Motor neuron (in vitro differentiated cells): Measurements from ENCODE around the gene TP53RK. TPM values are rescaled to one million over a fixed set of nuclear protein-coding genes. Genes with fewer than 3 reads are reported as not detected.

Experiments used
- ATAC-seq, 8 experiments: fragments of 200-7000 bp; cut with Tn5 transposase; replicated peaks in 6 of 8; 2 replicates each; pipeline ENCODE4 v1.8.0; 2021; ENCODE audit warnings: mild to moderate bottlenecking in 8 of 8, moderate library complexity in 8 of 8
- H3K27ac ChIP-seq, 2 donors: fragments of 250-450 bp; sonication (Bioruptor Pico); 2 replicates each; pipeline ENCODE4 v1.9.0; 2021; ENCODE audit warnings: antibody characterized with exemption in 2 of 2, mild to moderate bottlenecking in 2 of 2, moderate library complexity in 1 of 2
- H3K4me1 ChIP-seq, 2 donors: fragments of 250-450 bp; sonication (Bioruptor Pico); replicated peaks in 1 of 2; 2 replicates each; pipeline ENCODE4 v1.6.1; 2021; ENCODE audit warnings: antibody characterized with exemption in 2 of 2, mild to moderate bottlenecking in 2 of 2, moderate library complexity in 1 of 2
- H3K4me3 ChIP-seq, 5 donors: fragments of 250-450 bp; sonication (Bioruptor Pico); 2 replicates each; pipeline ENCODE4 v1.9.0; 2021; ENCODE audit warnings: antibody characterized with exemption in 5 of 5, mild to moderate bottlenecking in 5 of 5, moderate library complexity in 4 of 5
- WGBS, 10 experiments: fragments of 450-650 bp; shearing (Covaris generic); methylation state at CpG; one replicate each; pipeline ENCODE4 v1.0.0; 2022; 5-methylcytosine and 5-hydroxymethylcytosine counted together
- in situ Hi-C, 9 experiments: fragments of 400-800 bp; cut with MboI; loops; one replicate each; pipeline ENCODE4 v1.15.0; 2021; ENCODE audit warnings: low sequenced_read_pairs in 9 of 9, low pct_unique_long_range_greater_than_20kb in 2 of 9; ENCODE audit not compliant: unreplicated experiment in 9 of 9
- total RNA-seq, 8 experiments: library from RNA; unstranded; fragments of 300-600 nt; gene quantifications; 2 replicates each; pipeline versions ENCODE4 v1.2.3 to v1.2.4, GENCODE V29; 2022

TP53RK gene
- total RNA-seq, 8 experiments from 2014 or later, result 12.3 to 23.7 (median 15.0) TPM

DNA sequence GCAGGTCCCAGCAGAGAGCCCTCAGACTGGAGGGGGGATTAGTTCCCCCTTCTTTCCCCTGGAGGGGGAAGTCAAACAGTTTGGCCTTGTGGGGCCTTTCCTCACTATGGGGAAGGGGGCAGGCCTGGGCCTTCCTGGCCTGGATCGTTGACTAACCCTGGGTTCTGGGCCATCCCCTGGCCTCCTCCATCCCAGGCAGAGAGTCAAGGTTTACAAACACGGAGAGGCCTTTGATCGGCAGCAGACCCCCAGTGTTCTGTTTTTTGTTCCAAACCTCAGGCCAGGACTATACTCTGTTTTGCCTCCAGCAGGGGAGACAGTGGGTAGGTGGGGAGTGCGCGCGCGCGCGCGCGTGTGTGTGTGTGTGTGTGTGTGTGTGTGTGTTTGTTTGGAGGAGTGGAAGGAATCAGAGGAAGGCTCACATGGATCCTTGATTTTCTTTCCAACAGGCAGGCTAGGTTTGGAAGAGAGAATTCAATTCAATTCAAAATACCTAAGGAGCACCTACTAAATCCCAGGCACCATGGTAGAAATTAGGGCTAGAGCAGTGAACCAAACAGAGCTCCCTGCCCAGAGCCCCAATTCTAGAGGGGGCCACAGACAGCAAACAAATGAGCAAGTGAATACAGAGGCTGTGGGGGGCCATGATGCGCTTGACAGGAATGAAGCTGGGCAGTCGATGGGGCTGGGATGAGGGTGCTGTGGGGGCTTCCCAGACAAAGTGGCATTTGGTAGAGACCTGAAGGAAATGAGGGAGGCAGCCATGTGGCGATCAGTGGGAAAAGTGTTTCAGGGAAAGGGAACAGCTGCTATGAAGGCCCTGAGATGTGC, 14.8 kb downstream of the TP53RK start:
- Histone ChIP-seq H3K4me3 (no peak overlapping the region), H3K4me1 (no peaks in the 10 kb centered on the region), H3K27ac (no peak overlapping the region)
- in situ Hi-C loops, result loop anchor here in 3 of 9 experiments (25.0 kb wide), 3 partner anchors 112 to 537 kb away; partner anchors contain the start of genes OCSTAMP (in 1 of the 3) and ZNF334 (in 1 of the 3)
- WGBS, 10 experiments, result 33 to 100% (median 72%) methylated on average over 1 to 6 of the region's 14 CpGs; no CpG with 5 or more reads in 4 of the 10 experiments
- no peak for ATAC-seq

DNA sequence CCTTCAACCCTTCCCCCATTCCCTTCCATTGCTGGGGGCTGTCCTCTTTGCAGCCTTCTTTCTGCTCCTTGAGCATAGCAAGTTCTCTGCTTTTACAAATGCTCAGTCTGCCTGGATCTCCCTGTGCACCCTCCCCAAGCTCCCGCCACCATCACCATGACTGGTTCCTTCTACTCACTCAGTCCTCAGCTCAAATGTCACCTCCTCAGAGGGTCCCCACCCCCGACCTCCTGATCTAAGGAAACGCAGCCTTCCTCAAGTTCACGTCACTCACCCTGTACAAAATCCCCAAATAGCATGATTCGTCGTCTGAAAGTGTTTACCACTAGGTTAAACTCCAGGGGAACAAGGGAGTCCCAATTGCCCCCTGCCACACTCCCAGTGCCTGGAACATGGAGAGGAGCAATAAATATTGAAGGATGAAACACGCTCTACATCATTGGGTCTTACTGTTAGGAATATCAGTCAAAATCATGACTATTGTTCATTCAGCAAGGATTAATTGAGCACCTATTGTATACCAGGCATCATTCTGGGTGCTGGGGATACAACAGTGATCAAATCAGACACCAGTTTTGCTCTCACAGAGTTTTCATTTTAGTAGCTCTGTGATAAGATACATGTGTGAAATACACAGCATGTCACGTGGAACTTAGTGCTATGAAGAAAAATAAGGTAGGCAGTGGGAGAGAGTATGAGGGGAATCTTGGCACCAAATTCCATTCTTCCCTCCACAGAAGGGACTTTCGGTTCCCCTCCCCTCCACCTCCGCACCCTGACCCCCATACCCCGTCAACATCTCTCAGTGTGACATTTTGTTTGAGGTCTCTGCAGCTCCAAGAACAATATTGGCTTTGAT, 15.6 kb downstream of the TP53RK start:
- Histone ChIP-seq H3K27ac (no peak overlapping the region), H3K4me3 (no peak overlapping the region), H3K4me1 (no peaks in the 10 kb centered on the region)
- in situ Hi-C loops, result no loop called here
- no peak for ATAC-seq
- 63 to 100% (median 97%) methylated on average over 1 to 6 of the region's 11 CpGs for WGBS, 10 experiments

DNA sequence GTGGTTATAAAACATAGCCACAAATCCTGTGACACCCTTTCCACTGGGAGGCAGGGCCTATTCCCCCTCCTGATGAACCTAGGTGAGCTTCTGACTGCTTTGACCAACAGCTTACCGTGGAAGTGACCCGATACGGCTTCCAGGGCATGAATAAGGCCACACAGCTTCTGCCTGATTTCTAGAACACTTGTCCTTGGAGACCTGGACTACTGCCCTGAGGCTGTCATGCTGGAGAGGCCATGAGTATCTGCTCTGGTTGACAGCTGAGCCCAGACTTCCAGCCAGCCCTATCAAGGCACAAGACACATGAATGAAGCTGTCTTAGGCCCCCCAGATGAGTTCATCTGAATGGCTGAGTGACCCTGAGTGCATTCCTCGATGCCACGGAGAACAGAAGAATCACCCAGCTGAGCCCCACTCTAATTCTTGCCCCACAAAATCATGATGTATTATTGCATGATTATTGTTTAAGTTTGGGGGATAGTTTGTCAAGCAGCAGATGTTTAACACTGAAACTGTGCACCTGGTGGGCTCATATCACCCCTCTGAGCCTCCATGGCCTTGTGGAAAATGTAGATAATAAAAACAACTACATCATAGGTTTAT, 16.6 kb downstream of the TP53RK start:
- no peak for ATAC-seq
- WGBS, 10 experiments, result 97 to 100% (median 100%) methylated on average over 1 to 5 of the region's 5 CpGs; no CpG with 5 or more reads in 6 of the 10 experiments
- Histone ChIP-seq H3K4me1 (no peaks in the 10 kb centered on the region), H3K27ac (no peak overlapping the region), H3K4me3 (no peak overlapping the region)
- in situ Hi-C loops, result no loop called here

DNA sequence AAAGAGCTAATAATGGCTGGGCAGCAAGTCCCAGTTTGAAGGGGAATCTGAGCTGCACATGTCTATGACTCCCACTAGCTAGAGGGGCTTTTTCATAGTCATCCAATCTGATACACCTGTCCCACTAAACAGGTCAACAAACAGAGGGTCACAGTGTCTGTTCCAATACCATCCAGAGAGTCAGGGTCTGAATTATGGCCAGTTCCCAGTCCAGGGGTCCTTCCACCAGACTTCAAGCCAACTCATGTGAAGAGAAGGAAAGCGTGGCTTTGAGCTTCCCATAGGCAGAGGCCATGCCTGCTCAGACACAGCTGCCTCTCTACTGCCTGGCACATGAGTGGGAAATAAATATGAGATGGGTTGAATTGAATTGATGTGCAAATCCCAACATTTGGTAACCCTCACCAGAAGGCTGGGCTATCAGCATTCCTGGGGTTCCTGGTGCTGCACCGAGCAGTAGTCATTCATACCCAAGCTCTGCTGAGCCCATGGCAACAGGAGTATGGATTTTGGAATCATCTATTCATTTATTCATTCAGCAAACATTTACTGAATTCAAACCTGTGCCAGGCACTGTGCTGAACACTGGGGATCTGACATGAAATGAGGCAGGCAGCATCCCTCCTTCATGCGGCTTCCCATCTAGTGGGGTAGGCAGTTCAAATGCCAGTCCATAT, 17.2 kb downstream of the TP53RK start:
- 40 to 100% (median 100%) methylated on average over 1 of the region's 3 CpGs; no CpG with 5 or more reads in 3 of the 10 experiments for WGBS, 10 experiments
- ATAC-seq, result no peak
- in situ Hi-C loops, result no loop called here
- Histone ChIP-seq H3K4me1 (no peaks in the 10 kb centered on the region), H3K27ac (no peak overlapping the region), H3K4me3 (no peak overlapping the region)

DNA sequence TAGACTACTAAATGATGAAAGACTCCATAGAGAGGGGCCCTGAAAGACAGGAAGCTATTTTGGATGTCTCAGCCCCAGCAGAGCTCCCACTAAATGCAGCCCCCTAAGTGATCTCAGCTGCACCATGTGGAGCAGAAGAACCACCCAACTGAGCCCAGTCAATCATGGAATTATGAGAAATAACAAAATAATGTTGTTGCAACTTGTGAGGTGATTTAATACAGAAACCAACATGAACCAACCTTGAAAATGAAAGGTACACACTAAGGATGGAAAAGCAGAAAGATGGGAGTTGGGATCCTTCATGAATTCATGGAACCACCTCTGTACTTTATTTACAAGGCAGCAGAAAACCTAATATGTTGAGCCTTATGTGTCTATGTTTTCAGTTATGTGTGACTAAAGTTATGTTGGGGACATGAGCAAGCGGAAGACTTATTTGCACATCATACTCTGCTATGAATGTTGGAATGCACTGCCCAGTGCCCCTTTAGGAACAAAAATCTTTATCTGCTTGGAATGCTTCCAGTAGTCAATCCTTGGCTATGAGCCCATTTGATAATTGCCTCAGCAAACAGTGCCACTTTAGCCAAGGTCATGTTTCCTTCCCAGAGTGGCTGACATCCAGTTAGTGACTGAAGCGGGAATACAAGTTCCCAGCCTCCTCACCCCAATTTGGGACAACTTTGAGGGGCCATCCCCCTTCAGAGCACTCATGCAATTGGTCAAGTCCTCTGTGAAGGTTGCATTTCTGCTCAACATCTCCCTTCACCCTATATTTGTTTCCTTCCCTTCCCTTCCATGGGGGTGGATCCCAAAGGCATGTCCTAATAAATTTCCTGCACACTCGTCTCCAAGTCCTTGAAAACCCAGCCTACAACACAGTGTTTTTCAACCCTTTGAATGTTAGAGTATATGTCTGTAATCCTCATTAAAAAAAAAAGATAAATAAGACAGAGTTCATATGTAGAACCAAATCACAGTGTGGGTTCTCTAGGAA, 18.4 kb downstream of the TP53RK start:
- no peak for ATAC-seq

DNA sequence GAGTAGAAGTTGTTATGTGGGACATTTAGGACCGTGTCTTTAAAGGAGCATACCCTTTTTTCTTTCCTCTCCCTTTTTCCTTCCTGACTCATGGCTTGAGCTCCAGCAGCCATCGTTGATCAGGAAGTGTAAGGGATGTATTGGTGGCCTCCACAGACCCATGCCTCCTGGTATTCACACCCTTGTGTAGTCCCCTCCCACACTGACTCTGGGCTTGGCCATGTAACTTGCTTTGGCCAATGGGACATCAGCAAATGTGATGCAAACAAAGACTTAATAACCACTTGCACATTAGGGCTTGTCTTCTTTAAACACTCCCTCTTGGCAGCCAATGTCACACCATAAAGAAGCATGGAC, 19.0 kb downstream of the TP53RK start:
- ATAC-seq, result no peak
- H3K4me1 ChIP-seq, result no peaks in the 10 kb centered on the region
- in situ Hi-C loops, result no loop called here
- WGBS, 10 experiments, result 33 to 100% (median 81%) methylated on average over 1 to 2 of the region's 2 CpGs; no CpG with 5 or more reads in 4 of the 10 experiments
- no peak overlapping the region for H3K27ac ChIP-seq
- no peak overlapping the region for H3K4me3 ChIP-seq

More for the DNA sequence above, 18.4 kb downstream of the TP53RK start:
- Histone ChIP-seq H3K4me1 (no peaks in the 10 kb centered on the region), H3K4me3 (no peak overlapping the region), H3K27ac (no peak overlapping the region)
- 20 to 100% (median 92%) methylated on average over 1 to 2 of the region's 3 CpGs; no CpG with 5 or more reads in 1 of the 10 experiments for WGBS, 10 experiments
- in situ Hi-C loops, result no loop called here

DNA sequence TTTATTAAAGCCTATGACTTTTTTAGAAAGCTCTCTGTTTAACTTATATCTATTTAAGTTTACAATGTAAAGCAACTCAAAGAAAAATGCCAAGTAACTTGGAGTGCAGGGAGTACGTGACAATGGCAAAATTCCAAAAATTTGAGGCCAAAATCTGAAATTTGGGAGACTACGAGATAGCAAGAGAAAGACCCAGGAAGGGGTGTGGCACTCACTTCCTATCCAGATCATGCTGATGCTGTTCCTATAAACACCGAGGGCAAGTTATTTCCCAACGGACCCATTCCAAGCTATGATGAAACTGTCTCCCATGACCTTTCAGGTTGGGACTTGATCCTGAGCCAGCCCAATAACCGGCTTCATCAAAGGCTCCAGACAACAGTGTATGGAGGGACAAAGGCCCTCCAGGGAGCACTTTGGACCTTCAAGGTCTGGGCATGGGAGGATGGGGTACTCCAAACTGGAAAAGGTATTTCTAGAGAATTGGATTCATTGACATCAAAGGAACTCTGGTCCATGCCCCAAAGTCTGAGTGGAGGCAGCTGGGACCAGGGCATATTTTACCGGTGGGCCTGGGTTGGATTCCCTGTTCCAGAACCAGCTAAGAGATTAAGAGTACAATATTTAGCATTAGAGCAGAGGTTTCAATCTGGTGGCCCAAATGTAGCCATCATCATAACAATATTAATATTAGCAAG, 22.3 kb downstream of the TP53RK start:
- no peak for ATAC-seq
- Histone ChIP-seq H3K4me1 (no peaks in the 10 kb centered on the region), H3K4me3 (no peak overlapping the region), H3K27ac (no peak overlapping the region)
- in situ Hi-C loops, result no loop called here
- 58 to 100% (median 94%) methylated on average over 1 to 6 of the region's 6 CpGs; no CpG with 5 or more reads in 1 of the 10 experiments for WGBS, 10 experiments

DNA sequence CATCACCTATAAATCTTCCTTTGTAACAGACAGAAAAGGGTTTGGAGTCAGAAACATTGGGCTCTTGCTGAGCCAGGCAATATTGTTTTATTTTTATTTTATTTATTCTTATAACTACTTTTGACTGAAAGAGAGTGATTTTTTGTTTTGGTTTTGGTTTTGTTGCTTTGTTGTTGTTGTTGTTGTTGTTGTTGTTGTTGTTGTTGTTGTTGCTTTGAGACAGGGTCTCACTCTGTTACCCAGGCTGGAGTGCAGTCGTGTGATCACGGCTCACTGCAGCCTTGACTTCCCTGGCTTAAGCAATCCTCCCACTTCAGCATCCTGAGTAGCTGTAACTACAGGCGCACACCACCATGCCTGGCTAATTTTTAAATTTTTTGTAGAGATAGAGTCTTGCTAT, 22.9 kb downstream of the TP53RK start:
- Histone ChIP-seq H3K4me1 (no peaks in the 10 kb centered on the region), H3K27ac (no peak overlapping the region), H3K4me3 (no peak overlapping the region)
- 50 to 100% (median 95%) methylated on average over 1 to 2 of the region's 3 CpGs; no CpG with 5 or more reads in 4 of the 10 experiments for WGBS, 10 experiments
- ATAC-seq, result no peak
- in situ Hi-C loops, result no loop called here

DNA sequence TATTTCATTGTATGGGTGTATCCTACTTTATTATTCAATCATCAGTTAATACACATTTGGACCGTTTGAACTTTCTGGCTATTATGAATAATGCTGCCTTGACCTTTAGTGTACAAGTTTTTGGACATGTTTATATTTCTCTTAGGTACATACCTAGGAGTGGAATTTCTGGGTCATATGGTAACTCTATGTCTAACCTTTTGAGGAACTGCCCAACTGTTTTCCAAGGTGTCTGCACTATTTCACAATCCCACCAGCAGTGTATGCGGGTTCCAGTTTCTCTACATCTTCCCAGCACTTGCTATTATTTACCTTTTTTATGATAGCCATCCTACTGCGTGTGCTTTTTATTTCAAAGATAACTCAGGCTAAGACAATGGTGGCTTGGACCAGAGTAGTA, 23.6 kb downstream of the TP53RK start:
- ATAC-seq, result no peak
- in situ Hi-C loops, result no loop called here
- Histone ChIP-seq H3K27ac (no peak overlapping the region), H3K4me3 (no peak overlapping the region), H3K4me1 (no peaks in the 10 kb centered on the region)
- WGBS, 10 experiments, result 58 to 100% (median 91%) methylated on average over 1 to 3 of the region's 3 CpGs

DNA sequence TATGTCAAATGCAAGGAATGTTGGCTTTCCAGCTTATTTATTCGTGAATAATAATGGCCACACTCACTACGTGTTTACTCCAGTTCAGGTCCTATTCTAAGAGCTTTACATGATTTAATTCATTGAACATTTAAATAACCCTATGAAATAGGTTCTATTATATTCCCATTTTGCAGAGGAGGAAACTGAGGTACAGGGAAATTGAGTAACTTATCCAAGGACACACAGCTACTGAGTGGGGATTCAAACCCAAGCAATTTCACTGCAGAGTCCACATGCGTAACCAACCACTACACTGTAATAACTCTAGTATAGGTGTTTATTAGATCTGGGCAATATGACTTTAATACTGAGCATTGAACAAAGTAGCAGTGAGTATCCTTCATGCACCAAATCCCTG, 25.7 kb downstream of the TP53RK start:
- Histone ChIP-seq H3K4me3 (no peak overlapping the region), H3K4me1 (no peaks in the 10 kb centered on the region), H3K27ac (no peak overlapping the region)
- WGBS, 10 experiments, result 50 to 100% (median 98%) methylated on average over 1 to 3 of the region's 3 CpGs; no CpG with 5 or more reads in 2 of the 10 experiments
- no peak for ATAC-seq
- in situ Hi-C loops, result no loop called here

DNA sequence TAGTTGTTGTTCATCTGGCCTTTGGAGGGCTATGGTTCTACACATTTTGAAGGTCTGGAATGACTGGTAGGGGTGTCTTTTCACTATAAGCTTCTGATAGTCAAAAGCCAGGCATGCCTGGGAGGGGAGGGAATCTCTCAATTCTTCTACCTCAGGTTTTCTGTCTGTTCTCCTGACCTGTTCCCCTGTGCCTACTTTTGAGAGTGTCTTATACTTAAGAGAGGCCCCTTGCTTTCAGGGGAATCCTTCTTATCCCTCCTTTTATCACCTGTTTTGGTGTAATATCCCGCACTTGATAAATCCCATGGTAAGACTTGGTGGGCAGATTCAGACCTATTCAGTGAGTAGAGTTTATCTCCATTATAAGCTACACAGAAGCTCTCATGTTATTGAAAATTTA, 27.6 kb downstream of the TP53RK start:
- ATAC-seq, result no peak
- in situ Hi-C loops, result no loop called here

More for the DNA sequence above, 27.6 kb downstream of the TP53RK start:
- H3K4me1 ChIP-seq, result no peaks in the 10 kb centered on the region
- no peak overlapping the region for H3K4me3 ChIP-seq
- no peak overlapping the region for H3K27ac ChIP-seq
- WGBS, 10 experiments, result 80 to 100% (median 100%) methylated on average over 1 of the region's 1 CpG; no CpG with 5 or more reads in 3 of the 10 experiments
